Esophagus muscularis mucosa (tissue), 3 donors: Measurements from ENCODE around the gene SPRR2D.

Experiments used
- POLR2AphosphoS5 ChIP-seq, 2 donors: sonication (generic); formaldehyde crosslinking; IDR thresholded peaks; one replicate each; pipeline ENCODE4 v1.6.1; 2017; ENCODE audit warnings: antibody characterized with exemption in 2 of 2
- TF ChIP-seq, protein P1 (sequence below), 3 experiments: fragments of 200-600 bp in 2 of 3; fragments of 450-650 bp in 1 of 3; sonication (generic) in 2 of 3; IDR thresholded peaks; one replicate each; pipeline ENCODE4 v1.5.1; 2017 to 2019; ENCODE audit warnings: antibody characterized with exemption in 3 of 3, mild to moderate bottlenecking in 2 of 3, moderate library complexity in 1 of 3

DNA sequence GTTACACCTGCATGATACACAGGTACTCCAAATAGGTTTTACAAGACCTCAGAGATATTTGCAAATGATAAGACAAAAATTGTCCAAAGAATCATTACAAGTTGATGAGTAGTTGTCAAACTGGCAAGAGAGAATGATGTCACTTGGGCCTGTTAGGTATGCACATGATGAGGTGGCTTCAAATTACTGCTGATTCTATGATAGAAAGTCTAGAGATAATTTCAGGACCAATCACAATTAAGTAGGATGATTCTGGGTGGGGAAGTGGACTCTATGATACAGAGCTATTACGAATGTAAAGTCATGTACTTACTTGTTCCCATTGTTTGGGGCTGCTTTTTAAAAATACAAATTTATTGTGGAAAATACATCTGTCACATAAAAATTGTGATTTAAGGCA, 15.1 kb downstream of the SPRR2D start:
- TF ChIP-seq, protein P1, sequence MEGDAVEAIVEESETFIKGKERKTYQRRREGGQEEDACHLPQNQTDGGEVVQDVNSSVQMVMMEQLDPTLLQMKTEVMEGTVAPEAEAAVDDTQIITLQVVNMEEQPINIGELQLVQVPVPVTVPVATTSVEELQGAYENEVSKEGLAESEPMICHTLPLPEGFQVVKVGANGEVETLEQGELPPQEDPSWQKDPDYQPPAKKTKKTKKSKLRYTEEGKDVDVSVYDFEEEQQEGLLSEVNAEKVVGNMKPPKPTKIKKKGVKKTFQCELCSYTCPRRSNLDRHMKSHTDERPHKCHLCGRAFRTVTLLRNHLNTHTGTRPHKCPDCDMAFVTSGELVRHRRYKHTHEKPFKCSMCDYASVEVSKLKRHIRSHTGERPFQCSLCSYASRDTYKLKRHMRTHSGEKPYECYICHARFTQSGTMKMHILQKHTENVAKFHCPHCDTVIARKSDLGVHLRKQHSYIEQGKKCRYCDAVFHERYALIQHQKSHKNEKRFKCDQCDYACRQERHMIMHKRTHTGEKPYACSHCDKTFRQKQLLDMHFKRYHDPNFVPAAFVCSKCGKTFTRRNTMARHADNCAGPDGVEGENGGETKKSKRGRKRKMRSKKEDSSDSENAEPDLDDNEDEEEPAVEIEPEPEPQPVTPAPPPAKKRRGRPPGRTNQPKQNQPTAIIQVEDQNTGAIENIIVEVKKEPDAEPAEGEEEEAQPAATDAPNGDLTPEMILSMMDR (IDR thresholded peaks at IDR 0.05), result no peak
- TF ChIP-seq POLR2AphosphoS5 (IDR thresholded peaks at IDR 0.05), result no peak
